ENCODE data around the gene NEK9.
"Not testable (repeated sequence)": the region's sequence is repeated elsewhere in the genome, so short reads cannot be mapped to it uniquely, and the experiment has no call there.

Gene NEK9

GRCh38 chr14:75143761-75144527, 17.1 kb upstream of the NEK9 start:
- no peak for DNase-seq (ENCODE audit: low spot score)

- DNase-seq (ENCODE audit: low spot score): no peak
These were observed 15.6 kb upstream of the NEK9 start for GRCh38 chr14:75142494-75142893.

GRCh38 chr14:75141967-75142366, 15.1 kb upstream of the NEK9 start:
- DNase-seq (ENCODE audit: low spot score): no peak

GRCh38 chr14:75141062-75141461, 14.2 kb upstream of the NEK9 start:
- no peak for DNase-seq (ENCODE audit: low spot score)

- no peak for DNase-seq (ENCODE audit: low spot score)
These were observed 13.8 kb upstream of the NEK9 start for GRCh38 chr14:75140620-75141019.

- no peak for DNase-seq (ENCODE audit: low spot score)
These were observed 12.3 kb upstream of the NEK9 start for GRCh38 chr14:75139185-75139584.

GRCh38 chr14:75138492-75138891, 11.6 kb upstream of the NEK9 start:
- no peak for DNase-seq (ENCODE audit: low spot score)

- no peak for DNase-seq (ENCODE audit: low spot score)
These were observed 7.8 kb upstream of the NEK9 start for GRCh38 chr14:75134644-75135043.

GRCh38 chr14:75133597-75133996, 6.7 kb upstream of the NEK9 start:
- no peak for DNase-seq (ENCODE audit: low spot score)

GRCh38 chr14:75132382-75133086, 5.7 kb upstream of the NEK9 start:
- peak; percentile 60 for DNase-seq (ENCODE audit: low spot score)

GRCh38 chr14:75128596-75128990, 1.7 kb upstream of the NEK9 start:
- no peak for DNase-seq (ENCODE audit: low spot score)

- no peak for DNase-seq (ENCODE audit: low spot score)
These were observed 1.2 kb upstream of the NEK9 start for GRCh38 chr14:75127903-75128595.

GRCh38 chr14:75127474-75127820, 599 bp upstream of the NEK9 start:
- not testable (repeated sequence) for DNase-seq (ENCODE audit: low spot score)

- peak; percentile 7 for DNase-seq (ENCODE audit: low spot score)
These were observed 715 bp downstream of the NEK9 start for GRCh38 chr14:75126121-75126544.

GRCh38 chr14:75125617-75126016, 1.2 kb downstream of the NEK9 start:
- no peak for DNase-seq (ENCODE audit: low spot score)

GRCh38 chr14:75123991-75124390, 2.9 kb downstream of the NEK9 start:
- peak; percentile 6 for DNase-seq (ENCODE audit: low spot score)

GRCh38 chr14:75121552-75121951, 5.3 kb downstream of the NEK9 start:
- DNase-seq (ENCODE audit: low spot score): no peak

GRCh38 chr14:75120541-75121291, 6.1 kb downstream of the NEK9 start:
- no peak for DNase-seq (ENCODE audit: low spot score)

GRCh38 chr14:75119056-75119455, 7.8 kb downstream of the NEK9 start:
- no peak for DNase-seq (ENCODE audit: low spot score)

- DNase-seq (ENCODE audit: low spot score): no peak
These were observed 12.8 kb downstream of the NEK9 start for GRCh38 chr14:75113932-75114539.

- no peak for DNase-seq (ENCODE audit: low spot score)
These were observed 17.0 kb downstream of the NEK9 start for GRCh38 chr14:75109877-75110276.

- DNase-seq (ENCODE audit: low spot score): no peak
These were observed 19.7 kb downstream of the NEK9 start for GRCh38 chr14:75107186-75107585.
